Spleen (tissue), 11 donors: ENCODE measurements around the gene TPM1. TPM values are rescaled to one million over a fixed set of nuclear protein-coding genes. Genes with fewer than 3 reads are reported as not detected.

Experiments used
- DNase-seq: peaks from one replicate; pipeline ENCODE4 v3.0.0-alpha.2; 2020
- H3K27ac ChIP-seq, 8 donors: fragments of 200-600 bp; sonication (generic) in 7 of 8; 1 replicate in 4 of 8; 2 replicates in 4 of 8; pipeline versions ENCODE4 v1.5.0 to v1.8.0; 2016 to 2021; ENCODE audit warnings: inconsistent platforms in 4 of 8, mild to moderate bottlenecking in 4 of 8, moderate library complexity in 1 of 8
- H3K27me3 ChIP-seq, 7 donors: fragments of 200-600 bp; sonication (generic) in 6 of 7; replicated peaks in 1 of 7; 1 replicate in 4 of 7; 2 replicates in 3 of 7; pipeline versions ENCODE4 v1.5.0 to v1.8.0; 2016 to 2021; ENCODE audit warnings: inconsistent platforms in 3 of 7, mild to moderate bottlenecking in 1 of 7
- H3K36me3 ChIP-seq, 6 donors: fragments of 200-600 bp; sonication (generic) in 5 of 6; 1 replicate in 4 of 6; 2 replicates in 2 of 6; pipeline versions ENCODE4 v1.5.0 to v1.8.0; 2016 to 2021; ENCODE audit warnings: inconsistent platforms in 2 of 6
- H3K4me1 ChIP-seq, 6 donors: fragments of 200-600 bp; sonication (generic) in 5 of 6; 1 replicate in 3 of 6; 2 replicates in 3 of 6; pipeline versions ENCODE4 v1.5.0 to v1.8.0; 2016 to 2021; ENCODE audit warnings: inconsistent platforms in 3 of 6
- H3K4me3 ChIP-seq, 8 donors: fragments of 200-600 bp; sonication (generic) in 7 of 8; 1 replicate in 4 of 8; 2 replicates in 4 of 8; pipeline versions ENCODE4 v1.5.0 to v1.8.0; 2016 to 2021; ENCODE audit warnings: inconsistent platforms in 4 of 8, mild to moderate bottlenecking in 4 of 8, moderate library complexity in 2 of 8
- H3K9me3 ChIP-seq, 8 donors: fragments of 200-600 bp; sonication (generic) in 7 of 8; 1 replicate in 4 of 8; 2 replicates in 4 of 8; pipeline versions ENCODE4 v1.5.0 to v1.8.0; 2016 to 2021; ENCODE audit warnings: inconsistent platforms in 4 of 8
- POLR2A ChIP-seq, 3 donors: fragments of 450-650 bp; IDR thresholded peaks; one replicate each; pipeline ENCODE4 v1.5.1; 2017; ENCODE audit warnings: antibody characterized with exemption in 3 of 3, mild to moderate bottlenecking in 1 of 3
- POLR2AphosphoS5 ChIP-seq, 3 donors: sonication (generic); formaldehyde crosslinking; IDR thresholded peaks; one replicate each; pipeline ENCODE4 v1.5.1; 2017; ENCODE audit warnings: antibody characterized with exemption in 3 of 3
- WGBS, 5 donors: extraction: QIAGEN DNeasy Blood & Tissue Kit in 3 of 5; methylation state at CpG; one replicate each; pipeline versions ENCODE4 v1.1.5 to v1.1.7; 2013 to 2018; 5-methylcytosine and 5-hydroxymethylcytosine counted together
- intact Hi-C: fragments of 100-400 bp; cut with DNase I; formaldehyde crosslinking; loops from one replicate; pipeline ENCODE4 v1.15.0; 2023; ENCODE audit warnings: low total_unique reads
- polyA plus RNA-seq, 3 donors: library from polyadenylated mRNA; stranded (reverse); fragments of 200-250 nt; gene quantifications; one replicate each; pipeline ENCODE4 v1.2.1, GENCODE V29; 2013
- total RNA-seq, 7 donors: library from RNA; depleted of rRNA in 3 of 7; stranded (reverse); fragments of >200 nt in 3 of 7; fragmentation: NEBNext Ultra II Directional in 4 of 7; extraction: Animal tissue kit (Norgen Biotek cat#: 25700) in 4 of 7; gene quantifications; one replicate each; pipeline versions ENCODE4 v1.1.0 to v1.2.1, GENCODE V29; 2016 to 2021
- TF ChIP-seq, protein P1 (sequence below), 11 experiments: fragments of 200-600 bp in 7 of 11; fragments of 450-650 bp in 4 of 11; sonication (generic) in 4 of 11; IDR thresholded peaks in 8 of 11; conservative IDR thresholded peaks in 3 of 11; 1 replicate in 7 of 11; 2 replicates in 4 of 11; pipeline versions ENCODE4 v1.4.0 to v1.8.0; 2016 to 2021; ENCODE audit warnings: antibody characterized with exemption in 11 of 11, inconsistent platforms in 4 of 11, mild to moderate bottlenecking in 1 of 11
- donor health status: healthy with polysubstance abuse.
- donor health status: DM: no; HTN: no; CAD: no; lungs with moderate emphysema.
- donor health status: DM: no; HTN: no; CAD: no.
- donor health status: Bipolar disorder and iron deficiency.
- donor health status: healthy.
- donor health status: DM: no; HTN: no; CAD: no.
- donor health status: DM: yes; HTN: yes; CAD: no.

Gene TPM1
- total and polyA plus RNA-seq, 10 donors = 70.6 to 317 (median 123) TPM

GRCh38 chr15:63022663-63023062 lies 19.9 kb upstream of the TPM1 start:
- no peak for DNase-seq
- H3K36me3 ChIP-seq = no peaks in the 10 kb centered on the region
- no peak overlapping the region for H3K27ac ChIP-seq
- TF ChIP-seq POLR2AphosphoS5 (IDR thresholded peaks at IDR 0.05) = no peak
- TF ChIP-seq, protein P1, sequence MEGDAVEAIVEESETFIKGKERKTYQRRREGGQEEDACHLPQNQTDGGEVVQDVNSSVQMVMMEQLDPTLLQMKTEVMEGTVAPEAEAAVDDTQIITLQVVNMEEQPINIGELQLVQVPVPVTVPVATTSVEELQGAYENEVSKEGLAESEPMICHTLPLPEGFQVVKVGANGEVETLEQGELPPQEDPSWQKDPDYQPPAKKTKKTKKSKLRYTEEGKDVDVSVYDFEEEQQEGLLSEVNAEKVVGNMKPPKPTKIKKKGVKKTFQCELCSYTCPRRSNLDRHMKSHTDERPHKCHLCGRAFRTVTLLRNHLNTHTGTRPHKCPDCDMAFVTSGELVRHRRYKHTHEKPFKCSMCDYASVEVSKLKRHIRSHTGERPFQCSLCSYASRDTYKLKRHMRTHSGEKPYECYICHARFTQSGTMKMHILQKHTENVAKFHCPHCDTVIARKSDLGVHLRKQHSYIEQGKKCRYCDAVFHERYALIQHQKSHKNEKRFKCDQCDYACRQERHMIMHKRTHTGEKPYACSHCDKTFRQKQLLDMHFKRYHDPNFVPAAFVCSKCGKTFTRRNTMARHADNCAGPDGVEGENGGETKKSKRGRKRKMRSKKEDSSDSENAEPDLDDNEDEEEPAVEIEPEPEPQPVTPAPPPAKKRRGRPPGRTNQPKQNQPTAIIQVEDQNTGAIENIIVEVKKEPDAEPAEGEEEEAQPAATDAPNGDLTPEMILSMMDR (IDR thresholded peaks at IDR 0.05 in 8 of 11, conservative IDR thresholded peaks at IDR 0.05 in 3 of 11) = no peak
- no peak for TF ChIP-seq POLR2A (IDR thresholded peaks at IDR 0.05)
- H3K4me3 ChIP-seq = no peak overlapping the region
- H3K4me1 ChIP-seq = no peaks in the 10 kb centered on the region
- peaks cover 0 to 6% (median 0%) of the 10 kb centered on the region in 7 donors for H3K27me3 ChIP-seq
- no peaks in the 10 kb centered on the region for H3K9me3 ChIP-seq
- intact Hi-C loops = no loop called here

DNA sequence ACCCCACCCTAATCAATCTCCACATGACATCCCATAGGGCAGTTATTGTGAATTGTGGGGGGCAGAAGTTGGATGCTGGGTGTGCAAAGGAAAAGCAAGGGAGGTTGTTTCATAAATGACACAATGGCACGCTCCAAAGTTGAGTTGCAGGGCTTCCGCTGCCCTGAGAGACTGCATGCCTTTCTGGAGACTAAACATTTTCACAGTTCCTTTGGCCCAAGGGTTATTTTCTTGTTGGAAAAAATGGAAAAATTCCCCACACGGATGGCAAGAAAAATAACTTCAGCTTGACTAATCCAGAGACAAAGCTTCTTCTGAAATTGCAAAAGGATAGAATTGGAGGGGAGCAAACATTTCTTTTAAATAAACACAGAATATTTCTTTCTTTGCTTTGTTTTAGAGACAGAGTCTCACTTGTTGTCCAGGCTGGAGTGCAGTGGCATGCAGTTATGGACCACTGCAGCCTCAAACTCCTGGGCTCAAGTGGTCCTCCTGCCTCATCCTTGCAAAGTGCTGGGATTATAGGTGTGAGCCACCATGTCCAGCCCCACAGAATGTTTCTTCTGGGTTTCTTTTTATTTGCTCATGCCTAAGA lies 19.1 kb upstream of the TPM1 start:
- Histone ChIP-seq H3K27ac (no peak overlapping the region), H3K36me3 (no peaks in the 10 kb centered on the region), H3K27me3 (peaks cover 0 to 11% (median 0%) of the 10 kb centered on the region in 7 donors), H3K9me3 (no peaks in the 10 kb centered on the region), H3K4me3 (no peak overlapping the region), H3K4me1 (no peaks in the 10 kb centered on the region)
- TF ChIP-seq POLR2AphosphoS5 (IDR thresholded peaks at IDR 0.05) = no peak
- no peak for TF ChIP-seq POLR2A (IDR thresholded peaks at IDR 0.05)
- TF ChIP-seq, protein P1 (IDR thresholded peaks at IDR 0.05 in 8 of 11, conservative IDR thresholded peaks at IDR 0.05 in 3 of 11) = no peak
- intact Hi-C loops = no loop called here
- DNase-seq = no peak
- 83 to 94% (median 87%) methylated on average over 3 of the region's 3 CpGs for WGBS, 5 donors

GRCh38 chr15:63025460-63025859 lies 17.1 kb upstream of the TPM1 start:
- no peak for DNase-seq
- Histone ChIP-seq H3K27me3 (peaks cover 0 to 19% (median 0%) of the 10 kb centered on the region in 7 donors), H3K4me1 (peaks cover 0 to 6% (median 1%) of the 10 kb centered on the region in 6 donors), H3K9me3 (no peaks in the 10 kb centered on the region), H3K4me3 (no peak overlapping the region), H3K27ac (no peak overlapping the region), H3K36me3 (no peaks in the 10 kb centered on the region)
- 78 to 93% (median 84%) methylated on average over 4 to 6 of the region's 6 CpGs for WGBS, 5 donors
- intact Hi-C loops = no loop called here
- TF ChIP-seq POLR2AphosphoS5 (IDR thresholded peaks at IDR 0.05) (no peak), POLR2A (IDR thresholded peaks at IDR 0.05) (no peak)
- TF ChIP-seq, protein P1 (IDR thresholded peaks at IDR 0.05 in 8 of 11, conservative IDR thresholded peaks at IDR 0.05 in 3 of 11) = no peak

DNA sequence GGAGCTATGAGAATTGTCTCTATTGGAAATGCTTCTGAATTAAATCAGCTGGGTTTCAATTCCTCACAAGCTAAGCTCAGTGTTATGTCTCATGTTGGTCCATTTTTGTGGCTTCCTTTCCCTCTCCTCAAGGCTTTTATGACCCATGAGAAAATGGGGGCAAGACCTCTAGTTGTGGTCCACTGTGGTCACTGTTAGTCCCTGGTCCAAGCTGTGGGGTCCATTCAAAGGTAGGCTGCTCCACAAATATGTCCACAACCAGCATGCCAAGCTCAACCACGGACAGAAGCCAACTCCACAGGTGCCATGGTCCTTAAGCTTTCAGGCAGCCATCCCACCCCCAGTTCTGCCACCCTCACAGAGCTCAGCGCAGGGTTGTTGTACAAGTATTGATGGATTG lies 14.9 kb upstream of the TPM1 start:
- TF ChIP-seq POLR2AphosphoS5 (IDR thresholded peaks at IDR 0.05) (no peak), POLR2A (IDR thresholded peaks at IDR 0.05) (no peak)
- TF ChIP-seq, protein P1 (IDR thresholded peaks at IDR 0.05 in 8 of 11, conservative IDR thresholded peaks at IDR 0.05 in 3 of 11) = no peak
- H3K36me3 ChIP-seq = no peaks in the 10 kb centered on the region
- H3K27ac ChIP-seq = no peak overlapping the region
- H3K9me3 ChIP-seq = no peaks in the 10 kb centered on the region
- DNase-seq = no peak
- peaks cover 0 to 6% (median 1%) of the 10 kb centered on the region in 6 donors for H3K4me1 ChIP-seq
- no peak overlapping the region for H3K4me3 ChIP-seq
- WGBS, 5 donors = 79 to 88% (median 81%) methylated on average over 2 of the region's 2 CpGs
- H3K27me3 ChIP-seq = peaks cover 0 to 16% (median 0%) of the 10 kb centered on the region in 7 donors
- intact Hi-C loops = no loop called here
